Mammary epithelial cell (primary cell): ENCODE results near the gene CPED1.

Experiments used
- CTCF ChIP-seq, 2 donors: IDR thresholded peaks in 1 of 2; conservative IDR thresholded peaks in 1 of 2; 2 replicates each; pipeline ENCODE4 v1.5.1; 2011 to 2012; ENCODE audit warnings: inconsistent platforms in 2 of 2, low read length in 2 of 2, mild to moderate bottlenecking in 2 of 2, control low read depth in 1 of 2, low read depth in 1 of 2; ENCODE audit not compliant: insufficient read depth in 1 of 2; ENCODE audit errors: extremely low read depth in 1 of 2
- EZH2 ChIP-seq: IDR thresholded peaks from 2 replicates; pipeline ENCODE4 v1.6.1; 2012; ENCODE audit warnings: low read length, inconsistent platforms, borderline replicate concordance

GRCh38 chr7:121126201-121126600 is 137.7 kb downstream of the CPED1 start:
- TF ChIP-seq CTCF (conservative IDR thresholded peaks at IDR 0.05 in 1 of 2, IDR thresholded peaks at IDR 0.05 in 1 of 2; ENCODE audit: extremely low read depth in 1 of 2, insufficient read depth in 1 of 2, low read depth in 1 of 2, low read length in 2 of 2) = no peak
- TF ChIP-seq EZH2 = no peak
